ENCODE data around the gene KCNIP2.

- TF ChIP-seq POLR2AphosphoS5 (IDR thresholded peaks at IDR 0.05; ENCODE audit: low read depth, low read length) (no peak), CTCF (IDR thresholded peaks at IDR 0.05) (no peak), REST (IDR thresholded peaks at IDR 0.05; ENCODE audit: insufficient read depth in 1 of 2, low read depth in 2 of 2, low read length in 1 of 2) (no peak), SIN3A (IDR thresholded peaks at IDR 0.05; ENCODE audit: borderline replicate concordance, insufficient read depth, low read depth, low read length) (no peak), TCF7L2 (IDR thresholded peaks at IDR 0.05; ENCODE audit: low read depth, low read length) (no peak)
Measured at GRCh38 chr10:101848408-101848807, 4.8 kb upstream of the KCNIP2 start.

Data from Panc1 (cell line).